SK-N-SH (cell line): Measurements from ENCODE around the gene APOL6. TPM values are rescaled to one million over a fixed set of nuclear protein-coding genes. Genes with fewer than 3 reads are reported as not detected.

Source experiments
- CTCF ChIA-PET: fragments of 300-600, 350-600 bp; formaldehyde crosslinking; extraction: SDS; loops from one replicate; lab custom pipeline; 2021; lab: Yijun Ruan, JAX
- POLR2A ChIA-PET: fragments of 350-600 bp; sonication (Branson Sonifier 250); formaldehyde crosslinking; extraction: SDS; loops from one replicate; lab custom pipeline; 2020; ENCODE audit warnings: antibody characterized with exemption, inconsistent platforms; lab: Yijun Ruan, JAX
- DNase-seq: peaks from one replicate; pipeline ENCODE4 v3.0.0; 2012
- H2AFZ ChIP-seq: fragments of 200-600 bp; sonication (generic); 2 replicates; pipeline ENCODE4 v1.8.1; 2016; ENCODE audit warnings: antibody characterized with exemption, mild to moderate bottlenecking, low read depth
- H3F3A ChIP-seq: fragments of 200-600 bp; sonication (generic); replicated peaks from 2 replicates; pipeline ENCODE3; 2016; ENCODE audit warnings: antibody characterized with exemption, mild to moderate bottlenecking; ENCODE audit not compliant: insufficient read depth
- H3K27ac ChIP-seq, 2 experiments: fragments of 200-500 bp in 1 of 2; fragments of 200-600 bp in 1 of 2; sonication (Bioruptor generic) in 1 of 2; sonication (generic), shearing (Covaris generic) in 1 of 2; 2 replicates each; pipeline versions ENCODE4 v1.5.1 to v1.6.1; 2014 to 2016; ENCODE audit warnings: low read depth in 2 of 2, inconsistent platforms in 1 of 2, low read length in 1 of 2, mild to moderate bottlenecking in 1 of 2, mixed read lengths in 1 of 2
- H3K27me3 ChIP-seq: fragments of 200-600 bp; sonication (generic), shearing (Covaris generic); 2 replicates; pipeline ENCODE4 v1.6.1; 2016; ENCODE audit warnings: mixed run types; ENCODE audit not compliant: insufficient read depth
- H3K36me3 ChIP-seq, 2 experiments: fragments of 200-500 bp in 1 of 2; fragments of 200-600 bp in 1 of 2; sonication (Bioruptor generic) in 1 of 2; sonication (generic) in 1 of 2; replicated peaks in 1 of 2; 2 replicates each; pipeline versions ENCODE3 to v1.5.1; 2014 to 2016; ENCODE audit warnings: low read length in 1 of 2, mild to moderate bottlenecking in 1 of 2; ENCODE audit not compliant: insufficient read depth in 2 of 2, control insufficient read depth in 1 of 2
- H3K4me1 ChIP-seq, 2 experiments: fragments of 200-500 bp in 1 of 2; fragments of 200-600 bp in 1 of 2; sonication (Bioruptor generic) in 1 of 2; sonication (generic), shearing (Covaris generic) in 1 of 2; 2 replicates each; pipeline versions ENCODE4 v1.5.1 to v1.6.1; 2014 to 2016; ENCODE audit warnings: low read depth in 1 of 2, low read length in 1 of 2, mixed run types in 1 of 2; ENCODE audit not compliant: insufficient read depth in 2 of 2, control insufficient read depth in 1 of 2
- H3K4me2 ChIP-seq: fragments of 200-600 bp; sonication (generic), shearing (Covaris generic); 2 replicates; pipeline ENCODE4 v1.6.1; 2017; ENCODE audit warnings: mixed run types
- H3K4me3 ChIP-seq, 2 experiments: fragments of 200-500 bp in 1 of 2; fragments of 200-600 bp in 1 of 2; sonication (Bioruptor generic) in 1 of 2; sonication (generic), shearing (Covaris generic) in 1 of 2; 2 replicates each; pipeline versions ENCODE4 v1.5.1 to v1.8.1; 2014 to 2016; ENCODE audit warnings: low read depth in 2 of 2, inconsistent platforms in 1 of 2, low read length in 1 of 2, mild to moderate bottlenecking in 1 of 2, mixed read lengths in 1 of 2, moderate library complexity in 1 of 2
- H3K79me2 ChIP-seq: fragments of 200-600 bp; sonication (generic); 2 replicates; pipeline ENCODE4 v1.8.1; 2017; ENCODE audit warnings: mild to moderate bottlenecking; ENCODE audit not compliant: insufficient read depth
- H3K9ac ChIP-seq: fragments of 200-600 bp; sonication (generic); 2 replicates; pipeline ENCODE4 v1.6.1; 2017; ENCODE audit warnings: mixed run types
- H3K9me2 ChIP-seq: fragments of 200-600 bp; sonication (generic); 2 replicates; pipeline ENCODE4 v1.6.1; 2017; ENCODE audit warnings: mixed run types
- H3K9me3 ChIP-seq: fragments of 200-600 bp; sonication (generic); 2 replicates; pipeline ENCODE4 v1.6.1; 2017; ENCODE audit warnings: mixed run types, mild to moderate bottlenecking, moderate library complexity
- H4K20me1 ChIP-seq: fragments of 200-600 bp; sonication (generic); 2 replicates; pipeline ENCODE4 v1.6.1; 2017; ENCODE audit warnings: mild to moderate bottlenecking, mixed run types; ENCODE audit not compliant: insufficient read depth
- CHD2 ChIP-seq: fragments of 150-350 bp; IDR thresholded peaks from 2 replicates; pipeline ENCODE4 v1.6.1; 2018; ENCODE audit warnings: low read length; ENCODE audit not compliant: partially characterized antibody
- EP300 ChIP-seq, 2 experiments: IDR thresholded peaks; 2 replicates each; pipeline versions ENCODE4 v1.4.0 to v1.6.1; 2012; ENCODE audit warnings: borderline replicate concordance in 1 of 2, low read depth in 1 of 2, low read length in 1 of 2
- EZH2phosphoT487 ChIP-seq: fragments of 200-600 bp; sonication (generic); IDR thresholded peaks from 2 replicates; pipeline ENCODE4 v1.6.1; 2017; ENCODE audit warnings: low read depth, mixed run types, mild to moderate bottlenecking, antibody characterized with exemption, moderate library complexity, borderline replicate concordance
- FOSL2 ChIP-seq: IDR thresholded peaks from 2 replicates; pipeline ENCODE4 v1.4.0; 2012; ENCODE audit warnings: low read depth, mild to moderate bottlenecking, moderate library complexity, borderline replicate concordance
- FOXM1 ChIP-seq: IDR thresholded peaks from 2 replicates; pipeline ENCODE4 v1.4.0; 2012; ENCODE audit warnings: low read depth, mild to moderate bottlenecking
- GATA2 ChIP-seq: sonication (generic); formaldehyde crosslinking; IDR thresholded peaks from 2 replicates; pipeline ENCODE4 v1.5.0; 2020; ENCODE audit warnings: mild to moderate bottlenecking, missing genetic modification reagents
- POLR2AphosphoS5 ChIP-seq: IDR thresholded peaks from 2 replicates; pipeline ENCODE4 v1.6.1; 2012; ENCODE audit warnings: low read depth, low read length
- RCOR1 ChIP-seq: fragments of 150-350 bp; IDR thresholded peaks from 2 replicates; pipeline ENCODE4 v1.6.1; 2017; ENCODE audit warnings: antibody characterized with exemption, low read length
- REST ChIP-seq: IDR thresholded peaks from 2 replicates; pipeline ENCODE4 v1.6.1; 2012; ENCODE audit warnings: mild to moderate bottlenecking, low read depth, low read length, moderate library complexity
- RXRA ChIP-seq: IDR thresholded peaks from 2 replicates; pipeline ENCODE4 v1.4.0; 2012; ENCODE audit warnings: low read depth, mild to moderate bottlenecking, borderline replicate concordance
- SMC3 ChIP-seq: IDR thresholded peaks from 2 replicates; pipeline ENCODE4 v1.6.1; 2012; ENCODE audit warnings: low read depth, low read length, improper control_type of control experiment
- TCF12 ChIP-seq: IDR thresholded peaks from 2 replicates; pipeline ENCODE4 v1.4.0; 2012
- TEAD4 ChIP-seq: IDR thresholded peaks from 2 replicates; pipeline ENCODE4 v1.4.0; 2012; ENCODE audit warnings: mild to moderate bottlenecking, borderline replicate concordance; ENCODE audit not compliant: insufficient read depth
- YY1 ChIP-seq: IDR thresholded peaks from 2 replicates; pipeline ENCODE4 v1.4.0; 2012; ENCODE audit warnings: low read depth, mild to moderate bottlenecking
- WGBS: methylation state at CpG from one replicate; pipeline ENCODE4 v1.1.6; 2017; ENCODE audit warnings: low lambda C conversion rate; 5-methylcytosine and 5-hydroxymethylcytosine counted together
- polyA plus RNA-seq, 3 experiments: library from polyadenylated mRNA; depleted of rRNA; stranded (reverse); fragments of >200 nt; gene quantifications; 2 replicates each; pipeline ENCODE4 v1.2.3, GENCODE V29; 2012
- TF ChIP-seq, protein P1 (sequence below): fragments of 150-350 bp; IDR thresholded peaks from 2 replicates; pipeline ENCODE4 v1.6.1; 2016; ENCODE audit warnings: mild to moderate bottlenecking, low read depth, low read length
- TF ChIP-seq, protein P2 (sequence below): fragments of 200-600 bp; sonication (generic); IDR thresholded peaks from 2 replicates; pipeline ENCODE4 v1.6.1; 2017; ENCODE audit warnings: antibody characterized with exemption, mild to moderate bottlenecking, moderate library complexity
- TF ChIP-seq, protein P3 (sequence below): fragments of 150-350 bp; IDR thresholded peaks from 2 replicates; pipeline ENCODE4 v1.6.1; 2017; ENCODE audit warnings: antibody characterized with exemption, low read length, low read depth, borderline replicate concordance
- TF ChIP-seq, protein P4 (sequence below): IDR thresholded peaks from 2 replicates; pipeline ENCODE4; 2012

The APOL6 gene
- polyA plus RNA-seq, 1 of the 3 experiments (the other 2 are of a cell fraction) = 0.90 TPM

DNA sequence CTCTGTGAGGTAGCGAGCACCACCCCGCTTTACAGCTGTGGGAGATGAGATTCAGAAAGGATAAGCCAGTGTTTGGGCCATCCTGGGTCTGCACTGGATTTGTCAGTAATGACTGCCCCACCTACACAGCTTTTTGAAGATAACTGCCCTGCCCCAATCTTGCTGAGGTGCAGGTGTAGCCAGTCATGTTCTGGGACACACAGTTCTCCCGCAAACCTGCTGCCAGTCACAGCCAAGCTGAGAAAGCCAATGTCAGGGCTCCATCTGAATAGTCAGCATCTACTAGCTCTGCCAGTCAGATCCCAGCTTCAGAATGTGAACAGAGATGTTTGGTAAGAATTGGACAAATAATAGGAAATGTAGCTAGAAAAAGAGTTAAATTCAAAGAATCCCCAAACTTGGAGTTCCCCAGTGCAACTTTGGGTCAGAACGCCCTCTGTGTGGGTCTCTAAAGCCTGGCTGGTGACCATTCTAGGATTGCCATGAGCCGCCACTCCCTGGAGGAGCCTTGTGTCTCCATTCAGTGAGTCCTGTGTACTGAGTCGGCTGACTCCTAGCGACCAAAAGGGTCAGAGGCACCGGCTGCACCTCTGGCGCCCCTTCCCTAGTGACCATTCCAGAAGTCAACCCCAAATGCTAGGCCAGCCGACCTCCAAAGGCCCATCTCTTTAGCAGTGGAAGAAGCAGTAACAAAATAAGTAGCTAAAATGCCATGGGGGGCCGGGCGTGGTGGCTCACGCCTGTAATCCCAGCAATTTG, 28.7 kb upstream of the APOL6 start:
- peaks cover 0 to 33% of the 10 kb centered on the region in 2 experiments; a peak in 2 of 4 replicates for H3K4me1 ChIP-seq
- no peaks in the 10 kb centered on the region for H3K9me3 ChIP-seq
- WGBS = 95% methylated on average over 12 of the region's 13 CpGs
- H3K36me3 ChIP-seq = no peaks in the 10 kb centered on the region
- no peak overlapping the region for H3K9ac ChIP-seq
- ChIA-PET CTCF (interaction anchor here (0.9 to 4.1 kb wide), 6 partner anchors 13 to 446 kb away, joined by 3 to 40 read pairs (median 8); no protein-coding TSS in a partner anchor), POLR2A (no interaction called here)
- no peaks in the 10 kb centered on the region for H4K20me1 ChIP-seq
- H3F3A ChIP-seq = no peaks in the 10 kb centered on the region
- H3K79me2 ChIP-seq = no peaks in the 10 kb centered on the region
- TF ChIP-seq GATA2 = no peak
- no peak for TF ChIP-seq TCF12
- TF ChIP-seq, protein P1, sequence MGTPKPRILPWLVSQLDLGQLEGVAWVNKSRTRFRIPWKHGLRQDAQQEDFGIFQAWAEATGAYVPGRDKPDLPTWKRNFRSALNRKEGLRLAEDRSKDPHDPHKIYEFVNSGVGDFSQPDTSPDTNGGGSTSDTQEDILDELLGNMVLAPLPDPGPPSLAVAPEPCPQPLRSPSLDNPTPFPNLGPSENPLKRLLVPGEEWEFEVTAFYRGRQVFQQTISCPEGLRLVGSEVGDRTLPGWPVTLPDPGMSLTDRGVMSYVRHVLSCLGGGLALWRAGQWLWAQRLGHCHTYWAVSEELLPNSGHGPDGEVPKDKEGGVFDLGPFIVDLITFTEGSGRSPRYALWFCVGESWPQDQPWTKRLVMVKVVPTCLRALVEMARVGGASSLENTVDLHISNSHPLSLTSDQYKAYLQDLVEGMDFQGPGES = no peak
- no peak for TF ChIP-seq RCOR1
- no peak for TF ChIP-seq FOSL2
- TF ChIP-seq, protein P2, sequence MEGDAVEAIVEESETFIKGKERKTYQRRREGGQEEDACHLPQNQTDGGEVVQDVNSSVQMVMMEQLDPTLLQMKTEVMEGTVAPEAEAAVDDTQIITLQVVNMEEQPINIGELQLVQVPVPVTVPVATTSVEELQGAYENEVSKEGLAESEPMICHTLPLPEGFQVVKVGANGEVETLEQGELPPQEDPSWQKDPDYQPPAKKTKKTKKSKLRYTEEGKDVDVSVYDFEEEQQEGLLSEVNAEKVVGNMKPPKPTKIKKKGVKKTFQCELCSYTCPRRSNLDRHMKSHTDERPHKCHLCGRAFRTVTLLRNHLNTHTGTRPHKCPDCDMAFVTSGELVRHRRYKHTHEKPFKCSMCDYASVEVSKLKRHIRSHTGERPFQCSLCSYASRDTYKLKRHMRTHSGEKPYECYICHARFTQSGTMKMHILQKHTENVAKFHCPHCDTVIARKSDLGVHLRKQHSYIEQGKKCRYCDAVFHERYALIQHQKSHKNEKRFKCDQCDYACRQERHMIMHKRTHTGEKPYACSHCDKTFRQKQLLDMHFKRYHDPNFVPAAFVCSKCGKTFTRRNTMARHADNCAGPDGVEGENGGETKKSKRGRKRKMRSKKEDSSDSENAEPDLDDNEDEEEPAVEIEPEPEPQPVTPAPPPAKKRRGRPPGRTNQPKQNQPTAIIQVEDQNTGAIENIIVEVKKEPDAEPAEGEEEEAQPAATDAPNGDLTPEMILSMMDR = no peak
- TF ChIP-seq TEAD4 = no peak
- TF ChIP-seq EZH2phosphoT487 = no peak
- TF ChIP-seq, protein P3, sequence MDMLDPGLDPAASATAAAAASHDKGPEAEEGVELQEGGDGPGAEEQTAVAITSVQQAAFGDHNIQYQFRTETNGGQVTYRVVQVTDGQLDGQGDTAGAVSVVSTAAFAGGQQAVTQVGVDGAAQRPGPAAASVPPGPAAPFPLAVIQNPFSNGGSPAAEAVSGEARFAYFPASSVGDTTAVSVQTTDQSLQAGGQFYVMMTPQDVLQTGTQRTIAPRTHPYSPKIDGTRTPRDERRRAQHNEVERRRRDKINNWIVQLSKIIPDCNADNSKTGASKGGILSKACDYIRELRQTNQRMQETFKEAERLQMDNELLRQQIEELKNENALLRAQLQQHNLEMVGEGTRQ = no peak
- TF ChIP-seq POLR2AphosphoS5 = no peak
- TF ChIP-seq YY1 = no peak
- TF ChIP-seq EP300 (IDR thresholded peaks at IDR 0.05; ENCODE audit: borderline replicate concordance in 1 of 2, low read depth in 1 of 2, low read length in 1 of 2) = no peak
- TF ChIP-seq FOXM1 = no peak
- no peak for TF ChIP-seq CHD2
- TF ChIP-seq, protein P4, sequence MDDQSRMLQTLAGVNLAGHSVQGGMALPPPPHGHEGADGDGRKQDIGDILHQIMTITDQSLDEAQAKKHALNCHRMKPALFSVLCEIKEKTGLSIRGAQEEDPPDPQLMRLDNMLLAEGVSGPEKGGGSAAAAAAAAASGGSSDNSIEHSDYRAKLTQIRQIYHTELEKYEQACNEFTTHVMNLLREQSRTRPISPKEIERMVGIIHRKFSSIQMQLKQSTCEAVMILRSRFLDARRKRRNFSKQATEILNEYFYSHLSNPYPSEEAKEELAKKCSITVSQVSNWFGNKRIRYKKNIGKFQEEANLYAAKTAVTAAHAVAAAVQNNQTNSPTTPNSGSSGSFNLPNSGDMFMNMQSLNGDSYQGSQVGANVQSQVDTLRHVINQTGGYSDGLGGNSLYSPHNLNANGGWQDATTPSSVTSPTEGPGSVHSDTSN = no peak
- TF ChIP-seq SMC3 = no peak
- TF ChIP-seq REST = no peak
- no peak for TF ChIP-seq RXRA
- H3K4me3 ChIP-seq = no peak overlapping the region
- DNase-seq = no peak
- H3K9me2 ChIP-seq = no peaks in the 10 kb centered on the region
- H2AFZ ChIP-seq = no peak overlapping the region
- H3K27ac ChIP-seq = no peak overlapping the region
- no peak overlapping the region for H3K4me2 ChIP-seq
- H3K27me3 ChIP-seq = no peaks in the 10 kb centered on the region
